AG10803 (cell line): ENCODE results near the gene MAP6D1.

Experiments used
- DNase-seq: peaks from one replicate; pipeline ENCODE4 v3.0.0; 2010; ENCODE audit warnings: low read depth
- H3K4me3 ChIP-seq: 2 replicates; pipeline ENCODE4 v1.5.1; 2011; ENCODE audit warnings: mild to moderate bottlenecking, low read length, control low read depth
- CTCF ChIP-seq: conservative IDR thresholded peaks from 2 replicates; pipeline ENCODE4 v1.5.1; 2011; ENCODE audit warnings: mild to moderate bottlenecking, low read length, control low read depth, inconsistent platforms

Gene MAP6D1

GRCh38 chr3:183817639-183818038, 7.7 kb downstream of the MAP6D1 start:
- TF ChIP-seq CTCF = no peak
- no peak for DNase-seq
- H3K4me3 ChIP-seq = no peak overlapping the region

GRCh38 chr3:183816681-183817510, 8.5 kb downstream of the MAP6D1 start:
- TF ChIP-seq CTCF = no peak

GRCh38 chr3:183815951-183816475, 9.4 kb downstream of the MAP6D1 start:
- no peak for DNase-seq
- H3K4me3 ChIP-seq = no peak overlapping the region
- no peak for TF ChIP-seq CTCF

More at GRCh38 chr3:183816681-183817510, 8.5 kb downstream of the MAP6D1 start:
- DNase-seq = no peak
- no peak overlapping the region for H3K4me3 ChIP-seq

- DNase-seq = no peak
- no peak overlapping the region for H3K4me3 ChIP-seq
- TF ChIP-seq CTCF = no peak
Measured at GRCh38 chr3:183815563-183815940, 9.8 kb downstream of the MAP6D1 start.

- no peak overlapping the region for H3K4me3 ChIP-seq
- TF ChIP-seq CTCF = no peak
- no peak for DNase-seq
Measured at GRCh38 chr3:183814240-183814639, 11.1 kb downstream of the MAP6D1 start.

GRCh38 chr3:183812761-183813445, 12.5 kb downstream of the MAP6D1 start:
- no peak for DNase-seq
- H3K4me3 ChIP-seq = no peak overlapping the region
- no peak for TF ChIP-seq CTCF
